Mammary epithelial cell (primary cell): ENCODE data around the gene DMGDH.

Experiments
- EZH2 ChIP-seq: IDR thresholded peaks from 2 replicates; pipeline ENCODE4 v1.6.1; 2012; ENCODE audit warnings: low read length, inconsistent platforms, borderline replicate concordance
- TF ChIP-seq, protein P1 (sequence below), 2 donors: IDR thresholded peaks in 1 of 2; conservative IDR thresholded peaks in 1 of 2; 2 replicates each; pipeline ENCODE4 v1.5.1; 2011 to 2012; ENCODE audit warnings: inconsistent platforms in 2 of 2, low read length in 2 of 2, mild to moderate bottlenecking in 2 of 2, control low read depth in 1 of 2, low read depth in 1 of 2; ENCODE audit not compliant: insufficient read depth in 1 of 2; ENCODE audit errors: extremely low read depth in 1 of 2

- TF ChIP-seq, protein P1, sequence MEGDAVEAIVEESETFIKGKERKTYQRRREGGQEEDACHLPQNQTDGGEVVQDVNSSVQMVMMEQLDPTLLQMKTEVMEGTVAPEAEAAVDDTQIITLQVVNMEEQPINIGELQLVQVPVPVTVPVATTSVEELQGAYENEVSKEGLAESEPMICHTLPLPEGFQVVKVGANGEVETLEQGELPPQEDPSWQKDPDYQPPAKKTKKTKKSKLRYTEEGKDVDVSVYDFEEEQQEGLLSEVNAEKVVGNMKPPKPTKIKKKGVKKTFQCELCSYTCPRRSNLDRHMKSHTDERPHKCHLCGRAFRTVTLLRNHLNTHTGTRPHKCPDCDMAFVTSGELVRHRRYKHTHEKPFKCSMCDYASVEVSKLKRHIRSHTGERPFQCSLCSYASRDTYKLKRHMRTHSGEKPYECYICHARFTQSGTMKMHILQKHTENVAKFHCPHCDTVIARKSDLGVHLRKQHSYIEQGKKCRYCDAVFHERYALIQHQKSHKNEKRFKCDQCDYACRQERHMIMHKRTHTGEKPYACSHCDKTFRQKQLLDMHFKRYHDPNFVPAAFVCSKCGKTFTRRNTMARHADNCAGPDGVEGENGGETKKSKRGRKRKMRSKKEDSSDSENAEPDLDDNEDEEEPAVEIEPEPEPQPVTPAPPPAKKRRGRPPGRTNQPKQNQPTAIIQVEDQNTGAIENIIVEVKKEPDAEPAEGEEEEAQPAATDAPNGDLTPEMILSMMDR (conservative IDR thresholded peaks at IDR 0.05 in 1 of 2, IDR thresholded peaks at IDR 0.05 in 1 of 2; ENCODE audit: extremely low read depth in 1 of 2, insufficient read depth in 1 of 2, low read depth in 1 of 2, low read length in 2 of 2) = no peak
- TF ChIP-seq EZH2 = no peak
These were observed 110.6 kb downstream of the DMGDH start for GRCh38 chr5:78958672-78959445.
